Measurements from ENCODE around the gene GRID1. TPM values are rescaled to one million over a fixed set of nuclear protein-coding genes. Genes with fewer than 3 reads are reported as not detected.

The GRID1 gene
- polyA plus RNA-seq, 1 of the 3 experiments (the other 2 are of a cell fraction) = 0.13 TPM

DNA sequence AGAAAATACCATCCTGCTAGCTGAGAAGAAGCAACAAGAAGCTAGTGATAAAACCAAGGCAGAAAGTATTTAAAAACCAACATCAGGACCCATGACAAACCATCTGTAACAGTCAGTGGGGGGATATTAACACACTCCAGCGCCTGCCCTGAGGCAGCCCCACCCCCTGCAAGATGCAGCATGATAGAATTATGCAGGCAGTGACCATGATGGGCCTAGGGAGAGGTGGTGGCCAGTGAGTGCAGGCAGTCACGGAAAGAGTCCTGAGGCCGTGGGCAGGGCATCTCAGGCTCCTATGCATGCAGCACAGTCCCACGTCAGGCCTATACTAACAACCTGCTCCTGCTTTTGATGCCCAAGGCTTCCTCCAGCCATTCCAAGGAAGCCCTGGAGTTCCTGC is 686.9 kb downstream of the GRID1 start:
- WGBS (ENCODE audit: low lambda C conversion rate) = 27% methylated on average over 4 of the region's 4 CpGs
- Histone ChIP-seq H3K4me1 (ENCODE audit: control insufficient read depth in 1 of 2, insufficient read depth in 2 of 2, low read depth in 1 of 2, low read length in 1 of 2) (no peaks in the 10 kb centered on the region; a peak in 1 of 4 replicates), H3K9me3 (no peaks in the 10 kb centered on the region), H3K27ac (ENCODE audit: low read depth in 2 of 2, low read length in 1 of 2) (no peak overlapping the region), H3K9me2 (no peaks in the 10 kb centered on the region), H3K36me3 (replicated peaks in 1 of 2; ENCODE audit: control insufficient read depth in 1 of 2, insufficient read depth in 2 of 2, low read length in 1 of 2) (no peaks in the 10 kb centered on the region), H3F3A (replicated peaks; ENCODE audit: insufficient read depth) (no peaks in the 10 kb centered on the region), H3K9ac (no peak overlapping the region), H3K4me2 (no peak overlapping the region), H3K27me3 (ENCODE audit: insufficient read depth) (no peaks in the 10 kb centered on the region), H3K79me2 (ENCODE audit: insufficient read depth) (no peaks in the 10 kb centered on the region), H3K4me3 (ENCODE audit: low read depth in 2 of 2, low read length in 1 of 2) (no peak overlapping the region), H2AFZ (ENCODE audit: low read depth) (no peak overlapping the region), H4K20me1 (ENCODE audit: insufficient read depth) (no peaks in the 10 kb centered on the region)
- DNase-seq = no peak
- POLR2A ChIA-PET = no interaction called here
- CTCF ChIA-PET = no interaction called here
- TF ChIP-seq RFX5 (IDR thresholded peaks at IDR 0.05; ENCODE audit: low read length) (no peak), SIN3A (IDR thresholded peaks at IDR 0.05; ENCODE audit: borderline replicate concordance, low read depth, low read length) (no peak), EZH2phosphoT487 (IDR thresholded peaks at IDR 0.05; ENCODE audit: borderline replicate concordance, low read depth) (no peak), YY1 (IDR thresholded peaks at IDR 0.05; ENCODE audit: low read depth) (no peak), GABPA (IDR thresholded peaks at IDR 0.05; ENCODE audit: low read depth) (no peak), JUND (IDR thresholded peaks at IDR 0.05) (no peak), RCOR1 (IDR thresholded peaks at IDR 0.05; ENCODE audit: low read length) (no peak), FOXJ3 (CRISPR knock-in tag; IDR thresholded peaks at IDR 0.05) (no peak), FOSL2 (IDR thresholded peaks at IDR 0.05; ENCODE audit: borderline replicate concordance, low read depth) (no peak), EP300 (IDR thresholded peaks at IDR 0.05; ENCODE audit: borderline replicate concordance in 1 of 2, low read depth in 1 of 2, low read length in 1 of 2) (no peak), ELF1 (IDR thresholded peaks at IDR 0.05) (no peak)
- TF ChIP-seq, protein P1, sequence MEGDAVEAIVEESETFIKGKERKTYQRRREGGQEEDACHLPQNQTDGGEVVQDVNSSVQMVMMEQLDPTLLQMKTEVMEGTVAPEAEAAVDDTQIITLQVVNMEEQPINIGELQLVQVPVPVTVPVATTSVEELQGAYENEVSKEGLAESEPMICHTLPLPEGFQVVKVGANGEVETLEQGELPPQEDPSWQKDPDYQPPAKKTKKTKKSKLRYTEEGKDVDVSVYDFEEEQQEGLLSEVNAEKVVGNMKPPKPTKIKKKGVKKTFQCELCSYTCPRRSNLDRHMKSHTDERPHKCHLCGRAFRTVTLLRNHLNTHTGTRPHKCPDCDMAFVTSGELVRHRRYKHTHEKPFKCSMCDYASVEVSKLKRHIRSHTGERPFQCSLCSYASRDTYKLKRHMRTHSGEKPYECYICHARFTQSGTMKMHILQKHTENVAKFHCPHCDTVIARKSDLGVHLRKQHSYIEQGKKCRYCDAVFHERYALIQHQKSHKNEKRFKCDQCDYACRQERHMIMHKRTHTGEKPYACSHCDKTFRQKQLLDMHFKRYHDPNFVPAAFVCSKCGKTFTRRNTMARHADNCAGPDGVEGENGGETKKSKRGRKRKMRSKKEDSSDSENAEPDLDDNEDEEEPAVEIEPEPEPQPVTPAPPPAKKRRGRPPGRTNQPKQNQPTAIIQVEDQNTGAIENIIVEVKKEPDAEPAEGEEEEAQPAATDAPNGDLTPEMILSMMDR (IDR thresholded peaks at IDR 0.05) = no peak
- TF ChIP-seq, protein P2, sequence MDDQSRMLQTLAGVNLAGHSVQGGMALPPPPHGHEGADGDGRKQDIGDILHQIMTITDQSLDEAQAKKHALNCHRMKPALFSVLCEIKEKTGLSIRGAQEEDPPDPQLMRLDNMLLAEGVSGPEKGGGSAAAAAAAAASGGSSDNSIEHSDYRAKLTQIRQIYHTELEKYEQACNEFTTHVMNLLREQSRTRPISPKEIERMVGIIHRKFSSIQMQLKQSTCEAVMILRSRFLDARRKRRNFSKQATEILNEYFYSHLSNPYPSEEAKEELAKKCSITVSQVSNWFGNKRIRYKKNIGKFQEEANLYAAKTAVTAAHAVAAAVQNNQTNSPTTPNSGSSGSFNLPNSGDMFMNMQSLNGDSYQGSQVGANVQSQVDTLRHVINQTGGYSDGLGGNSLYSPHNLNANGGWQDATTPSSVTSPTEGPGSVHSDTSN (IDR thresholded peaks at IDR 0.05) = no peak
- TF ChIP-seq, protein P3, sequence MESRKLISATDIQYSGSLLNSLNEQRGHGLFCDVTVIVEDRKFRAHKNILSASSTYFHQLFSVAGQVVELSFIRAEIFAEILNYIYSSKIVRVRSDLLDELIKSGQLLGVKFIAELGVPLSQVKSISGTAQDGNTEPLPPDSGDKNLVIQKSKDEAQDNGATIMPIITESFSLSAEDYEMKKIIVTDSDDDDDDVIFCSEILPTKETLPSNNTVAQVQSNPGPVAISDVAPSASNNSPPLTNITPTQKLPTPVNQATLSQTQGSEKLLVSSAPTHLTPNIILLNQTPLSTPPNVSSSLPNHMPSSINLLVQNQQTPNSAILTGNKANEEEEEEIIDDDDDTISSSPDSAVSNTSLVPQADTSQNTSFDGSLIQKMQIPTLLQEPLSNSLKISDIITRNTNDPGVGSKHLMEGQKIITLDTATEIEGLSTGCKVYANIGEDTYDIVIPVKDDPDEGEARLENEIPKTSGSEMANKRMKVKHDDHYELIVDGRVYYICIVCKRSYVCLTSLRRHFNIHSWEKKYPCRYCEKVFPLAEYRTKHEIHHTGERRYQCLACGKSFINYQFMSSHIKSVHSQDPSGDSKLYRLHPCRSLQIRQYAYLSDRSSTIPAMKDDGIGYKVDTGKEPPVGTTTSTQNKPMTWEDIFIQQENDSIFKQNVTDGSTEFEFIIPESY (IDR thresholded peaks at IDR 0.05; ENCODE audit: borderline replicate concordance, low read depth) = no peak
- TF ChIP-seq, protein P4, sequence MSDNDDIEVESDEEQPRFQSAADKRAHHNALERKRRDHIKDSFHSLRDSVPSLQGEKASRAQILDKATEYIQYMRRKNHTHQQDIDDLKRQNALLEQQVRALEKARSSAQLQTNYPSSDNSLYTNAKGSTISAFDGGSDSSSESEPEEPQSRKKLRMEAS (IDR thresholded peaks at IDR 0.05; ENCODE audit: low read depth) = no peak
- TF ChIP-seq, protein P5, sequence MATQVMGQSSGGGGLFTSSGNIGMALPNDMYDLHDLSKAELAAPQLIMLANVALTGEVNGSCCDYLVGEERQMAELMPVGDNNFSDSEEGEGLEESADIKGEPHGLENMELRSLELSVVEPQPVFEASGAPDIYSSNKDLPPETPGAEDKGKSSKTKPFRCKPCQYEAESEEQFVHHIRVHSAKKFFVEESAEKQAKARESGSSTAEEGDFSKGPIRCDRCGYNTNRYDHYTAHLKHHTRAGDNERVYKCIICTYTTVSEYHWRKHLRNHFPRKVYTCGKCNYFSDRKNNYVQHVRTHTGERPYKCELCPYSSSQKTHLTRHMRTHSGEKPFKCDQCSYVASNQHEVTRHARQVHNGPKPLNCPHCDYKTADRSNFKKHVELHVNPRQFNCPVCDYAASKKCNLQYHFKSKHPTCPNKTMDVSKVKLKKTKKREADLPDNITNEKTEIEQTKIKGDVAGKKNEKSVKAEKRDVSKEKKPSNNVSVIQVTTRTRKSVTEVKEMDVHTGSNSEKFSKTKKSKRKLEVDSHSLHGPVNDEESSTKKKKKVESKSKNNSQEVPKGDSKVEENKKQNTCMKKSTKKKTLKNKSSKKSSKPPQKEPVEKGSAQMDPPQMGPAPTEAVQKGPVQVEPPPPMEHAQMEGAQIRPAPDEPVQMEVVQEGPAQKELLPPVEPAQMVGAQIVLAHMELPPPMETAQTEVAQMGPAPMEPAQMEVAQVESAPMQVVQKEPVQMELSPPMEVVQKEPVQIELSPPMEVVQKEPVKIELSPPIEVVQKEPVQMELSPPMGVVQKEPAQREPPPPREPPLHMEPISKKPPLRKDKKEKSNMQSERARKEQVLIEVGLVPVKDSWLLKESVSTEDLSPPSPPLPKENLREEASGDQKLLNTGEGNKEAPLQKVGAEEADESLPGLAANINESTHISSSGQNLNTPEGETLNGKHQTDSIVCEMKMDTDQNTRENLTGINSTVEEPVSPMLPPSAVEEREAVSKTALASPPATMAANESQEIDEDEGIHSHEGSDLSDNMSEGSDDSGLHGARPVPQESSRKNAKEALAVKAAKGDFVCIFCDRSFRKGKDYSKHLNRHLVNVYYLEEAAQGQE (IDR thresholded peaks at IDR 0.05; ENCODE audit: low read depth, low read length) = no peak
